Tibial nerve (tissue), 3 donors: ENCODE data around the gene MARK2.
A peak's percentile ranks its signal among the peaks of the same experiment; 100 is the strongest.

Source experiments
- POLR2A ChIP-seq, 2 donors: fragments of 450-650 bp; IDR thresholded peaks; one replicate each; pipeline ENCODE4 v1.6.1; 2017; ENCODE audit warnings: antibody characterized with exemption in 2 of 2, mild to moderate bottlenecking in 2 of 2, moderate library complexity in 2 of 2
- TF ChIP-seq, protein P1 (sequence below), 5 experiments: fragments of 200-600 bp in 3 of 5; fragments of 450-650 bp in 2 of 5; sonication (generic) in 3 of 5; IDR thresholded peaks; one replicate each; pipeline ENCODE4 v1.5.1; 2016 to 2019; ENCODE audit warnings: antibody characterized with exemption in 5 of 5, mild to moderate bottlenecking in 3 of 5, moderate library complexity in 2 of 5

DNA sequence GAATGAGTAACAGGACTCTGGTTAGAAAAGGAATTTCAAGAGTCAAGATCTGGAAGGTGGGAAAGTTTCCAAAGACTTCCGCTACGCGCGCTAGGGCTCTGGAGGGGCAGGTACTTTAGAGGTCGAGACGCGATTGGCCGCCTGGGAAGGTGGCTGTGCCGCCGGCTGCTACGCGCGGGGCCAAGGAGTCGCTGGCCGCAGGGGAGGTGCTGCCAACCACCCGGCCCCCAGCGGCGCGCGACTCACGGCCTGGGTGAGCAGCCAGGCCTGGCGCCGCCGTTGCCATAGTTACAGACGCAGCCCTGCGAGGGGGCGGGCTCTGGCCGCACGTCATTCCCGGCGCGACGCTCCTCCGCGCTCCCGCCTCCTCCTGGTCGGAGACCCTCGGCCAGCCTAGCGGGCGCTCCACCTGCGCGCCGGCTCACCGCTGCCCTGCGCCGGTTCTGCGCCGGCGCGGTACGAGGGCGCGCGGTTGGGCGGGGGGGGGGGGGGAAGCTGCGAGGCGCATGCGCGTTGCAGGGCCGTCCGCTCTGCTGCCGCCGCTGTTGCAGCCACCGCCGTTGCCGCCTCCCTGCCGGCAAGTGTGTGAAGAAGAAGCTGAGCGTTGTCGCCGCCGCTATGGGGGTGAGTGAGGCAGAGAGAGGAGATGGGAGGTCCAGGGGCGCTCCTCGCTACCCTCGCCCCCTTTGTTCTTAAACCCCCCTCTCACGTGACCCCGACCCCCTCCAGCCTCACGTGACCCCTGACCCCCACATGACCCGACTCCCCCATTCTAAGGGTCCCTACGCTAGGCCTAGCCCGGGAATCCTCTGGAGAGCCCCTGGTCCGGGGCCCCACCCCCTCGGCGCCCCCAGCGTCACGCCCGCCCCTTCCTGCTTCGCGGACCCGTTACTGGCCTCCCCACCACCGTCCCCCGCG, 99.8 kb downstream of the MARK2 start, which contains the start of gene NAA40:
- TF ChIP-seq POLR2A (IDR thresholded peaks at IDR 0.05), result peak in 1 of 2 donors; percentile 29
- TF ChIP-seq, protein P1, sequence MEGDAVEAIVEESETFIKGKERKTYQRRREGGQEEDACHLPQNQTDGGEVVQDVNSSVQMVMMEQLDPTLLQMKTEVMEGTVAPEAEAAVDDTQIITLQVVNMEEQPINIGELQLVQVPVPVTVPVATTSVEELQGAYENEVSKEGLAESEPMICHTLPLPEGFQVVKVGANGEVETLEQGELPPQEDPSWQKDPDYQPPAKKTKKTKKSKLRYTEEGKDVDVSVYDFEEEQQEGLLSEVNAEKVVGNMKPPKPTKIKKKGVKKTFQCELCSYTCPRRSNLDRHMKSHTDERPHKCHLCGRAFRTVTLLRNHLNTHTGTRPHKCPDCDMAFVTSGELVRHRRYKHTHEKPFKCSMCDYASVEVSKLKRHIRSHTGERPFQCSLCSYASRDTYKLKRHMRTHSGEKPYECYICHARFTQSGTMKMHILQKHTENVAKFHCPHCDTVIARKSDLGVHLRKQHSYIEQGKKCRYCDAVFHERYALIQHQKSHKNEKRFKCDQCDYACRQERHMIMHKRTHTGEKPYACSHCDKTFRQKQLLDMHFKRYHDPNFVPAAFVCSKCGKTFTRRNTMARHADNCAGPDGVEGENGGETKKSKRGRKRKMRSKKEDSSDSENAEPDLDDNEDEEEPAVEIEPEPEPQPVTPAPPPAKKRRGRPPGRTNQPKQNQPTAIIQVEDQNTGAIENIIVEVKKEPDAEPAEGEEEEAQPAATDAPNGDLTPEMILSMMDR (IDR thresholded peaks at IDR 0.05), result peak in 2 of 5 experiments; percentile 25 to 51
